H9 (cell line): ENCODE data around the gene HNRNPH1. TPM values are rescaled to one million over a fixed set of nuclear protein-coding genes. Genes with fewer than 3 reads are reported as not detected.

ENCODE experiments used
- DNase-seq: peaks from one replicate; pipeline ENCODE4 v3.0.0-alpha.2; 2017
- H2AFZ ChIP-seq: one replicate; pipeline ENCODE4 v1.6.1; 2013; ENCODE audit warnings: mild to moderate bottlenecking, low read length, control low read depth, moderate library complexity
- H2AK5ac ChIP-seq: 2 replicates; pipeline ENCODE4 v1.6.1; 2013; ENCODE audit warnings: low read length, control low read depth, mixed read lengths; ENCODE audit not compliant: insufficient read length
- H2BK120ac ChIP-seq: one replicate; pipeline ENCODE4 v1.6.1; 2013; ENCODE audit warnings: low read depth, mild to moderate bottlenecking, low read length, control low read depth, inconsistent platforms; ENCODE audit not compliant: poor library complexity, severe bottlenecking
- H2BK12ac ChIP-seq: 2 replicates; pipeline ENCODE4 v1.6.1; 2013; ENCODE audit warnings: low read length, control low read depth, mixed read lengths, low read depth; ENCODE audit not compliant: insufficient read length
- H2BK15ac ChIP-seq: 2 replicates; pipeline ENCODE4 v1.6.1; 2013; ENCODE audit warnings: low read depth, low read length, control low read depth
- H2BK20ac ChIP-seq: one replicate; pipeline ENCODE4 v1.6.1; 2013; ENCODE audit warnings: low read depth, mild to moderate bottlenecking, low read length, control low read depth, inconsistent platforms; ENCODE audit not compliant: poor library complexity, severe bottlenecking
- H2BK5ac ChIP-seq: 2 replicates; pipeline ENCODE4 v1.6.1; 2013; ENCODE audit warnings: low read length, control low read depth, mixed read lengths; ENCODE audit not compliant: insufficient read length
- H3K14ac ChIP-seq: 2 replicates; pipeline ENCODE4 v1.6.1; 2013; ENCODE audit warnings: low read length, control low read depth; ENCODE audit not compliant: insufficient read depth
- H3K18ac ChIP-seq: 2 replicates; pipeline ENCODE4 v1.6.1; 2013; ENCODE audit warnings: low read depth, mild to moderate bottlenecking, mixed read lengths, low read length, control low read depth; ENCODE audit not compliant: insufficient read length
- H3K23ac ChIP-seq: 2 replicates; pipeline ENCODE4 v1.6.1; 2013; ENCODE audit warnings: low read length, control low read depth, mixed read lengths, low read depth; ENCODE audit not compliant: insufficient read length
- H3K23me2 ChIP-seq: 2 replicates; pipeline ENCODE4 v1.6.1; 2013; ENCODE audit warnings: low read depth, mild to moderate bottlenecking, mixed read lengths, low read length, control low read depth; ENCODE audit not compliant: insufficient read length, poor library complexity, severe bottlenecking
- H3K27ac ChIP-seq: 2 replicates; pipeline ENCODE4 v1.5.1; 2013; ENCODE audit warnings: low read length, control low read depth, mixed read lengths, low read depth; ENCODE audit not compliant: insufficient read length
- H3K27me3 ChIP-seq: 2 replicates; pipeline ENCODE4 v1.6.1; 2013; ENCODE audit warnings: low read length, control low read depth, inconsistent platforms; ENCODE audit not compliant: insufficient read depth
- H3K4ac ChIP-seq: 2 replicates; pipeline ENCODE4 v1.6.1; 2013; ENCODE audit warnings: low read depth, mild to moderate bottlenecking, control low read depth, inconsistent platforms, low read length, moderate library complexity
- H3K4me1 ChIP-seq: 2 replicates; pipeline ENCODE4 v1.6.1; 2013; ENCODE audit warnings: low read length, control low read depth, inconsistent platforms; ENCODE audit not compliant: insufficient read depth
- H3K4me2 ChIP-seq: 2 replicates; pipeline ENCODE4 v1.6.1; 2013; ENCODE audit warnings: low read length, control low read depth, mixed read lengths; ENCODE audit not compliant: insufficient read length, insufficient read depth
- H3K56ac ChIP-seq: 2 replicates; pipeline ENCODE4 v1.6.1; 2013; ENCODE audit warnings: low read depth, mild to moderate bottlenecking, mixed read lengths, low read length, control low read depth; ENCODE audit not compliant: insufficient read length
- H3K79me1 ChIP-seq: 2 replicates; pipeline ENCODE4 v1.6.1; 2013; ENCODE audit warnings: low read depth, mild to moderate bottlenecking, moderate library complexity, low read length, control low read depth, inconsistent platforms; ENCODE audit not compliant: insufficient read depth, poor library complexity, severe bottlenecking
- H3K79me2 ChIP-seq: 2 replicates; pipeline ENCODE4 v1.6.1; 2013; ENCODE audit warnings: low read length, control low read depth, inconsistent platforms; ENCODE audit not compliant: insufficient read depth
- H3K9ac ChIP-seq: 2 replicates; pipeline ENCODE4 v1.6.1; 2013; ENCODE audit warnings: low read length, control low read depth, mixed read lengths; ENCODE audit not compliant: insufficient read length; ENCODE audit errors: extremely low read depth
- H3K9me3 ChIP-seq: one replicate; pipeline ENCODE4 v1.6.1; 2013; ENCODE audit warnings: low read depth, low read length, inconsistent platforms; ENCODE audit not compliant: control insufficient read depth
- H3T11ph ChIP-seq: one replicate; pipeline ENCODE4 v1.6.1; 2013; ENCODE audit warnings: mild to moderate bottlenecking, low read length, control low read depth, inconsistent platforms
- H4K20me1 ChIP-seq: one replicate; pipeline ENCODE4 v1.6.1; 2013; ENCODE audit not compliant: control insufficient read depth, insufficient read length, insufficient read depth
- H4K5ac ChIP-seq: 2 replicates; pipeline ENCODE4 v1.6.1; 2013; ENCODE audit warnings: low read depth, mild to moderate bottlenecking, mixed read lengths, low read length, control low read depth; ENCODE audit not compliant: insufficient read length
- H4K8ac ChIP-seq: replicated peaks from 2 replicates; pipeline ENCODE4 v1.6.1; 2013; ENCODE audit warnings: low read length, control low read depth, mixed read lengths, low read depth; ENCODE audit not compliant: insufficient read length
- H4K91ac ChIP-seq: 2 replicates; pipeline ENCODE4 v1.6.1; 2013; ENCODE audit warnings: low read depth, mild to moderate bottlenecking, moderate library complexity, mixed read lengths, low read length, control low read depth; ENCODE audit not compliant: insufficient read length
- H3K27ac Mint-ChIP-seq, 3 experiments: 2 replicates in 2 of 3; 3 replicates in 1 of 3; pipeline ENCODE4 v1.8.0; 2020 to 2021; ENCODE audit warnings: mixed read lengths in 3 of 3, mild to moderate bottlenecking in 1 of 3, moderate library complexity in 1 of 3
- H3K27me3 Mint-ChIP-seq: 2 replicates; pipeline ENCODE4 v1.8.0; 2021; ENCODE audit warnings: low read depth, mild to moderate bottlenecking, moderate library complexity, mixed read lengths
- H3K36me3 Mint-ChIP-seq, 3 experiments: 2 replicates in 2 of 3; 3 replicates in 1 of 3; pipeline ENCODE4 v1.8.0; 2020 to 2021; ENCODE audit warnings: low read depth in 3 of 3, mixed read lengths in 3 of 3; ENCODE audit not compliant: insufficient read depth in 1 of 3
- H3K4me1 Mint-ChIP-seq, 2 experiments: 2 replicates each; pipeline ENCODE4 v1.8.0; 2020; ENCODE audit warnings: mixed read lengths in 2 of 2
- H3K4me3 Mint-ChIP-seq, 2 experiments: 2 replicates in 1 of 2; 3 replicates in 1 of 2; pipeline ENCODE4 v1.8.0; 2020 to 2021; ENCODE audit warnings: mild to moderate bottlenecking in 2 of 2, mixed read lengths in 2 of 2, moderate library complexity in 1 of 2
- H3K9me3 Mint-ChIP-seq, 2 experiments: 2 replicates in 1 of 2; 3 replicates in 1 of 2; pipeline ENCODE4 v1.8.0; 2020; ENCODE audit warnings: mild to moderate bottlenecking in 2 of 2, mixed read lengths in 2 of 2, moderate library complexity in 1 of 2
- CTCF ChIP-seq: fragments of 200-600 bp; sonication (generic); conservative IDR thresholded peaks from 3 replicates; pipeline ENCODE4 v1.8.0; 2021; ENCODE audit warnings: antibody characterized with exemption, mild to moderate bottlenecking
- WGBS: extraction: QIAGEN DNeasy Blood & Tissue Kit; methylation state at CpG from one replicate; pipeline ENCODE4 v1.1.7; 2013; ENCODE audit warnings: missing lambda C conversion rate, low lambda C conversion rate, mixed read lengths; ENCODE audit not compliant: insufficient read length; ENCODE audit errors: extremely low coverage; 5-methylcytosine and 5-hydroxymethylcytosine counted together
- total RNA-seq: library from RNA; stranded (reverse); gene quantifications from 2 replicates; pipeline ENCODE4 v1.2.1, GENCODE V29; 2021

The HNRNPH1 gene
- total RNA-seq, 1 experiment from 2014 or later: 1,066 TPM

GRCh38 chr5:179615203-179615602, 8.3 kb downstream of the HNRNPH1 start:
- no peaks in the 10 kb centered on the region for H4K20me1 ChIP-seq
- H3K79me1 ChIP-seq: peaks cover 10% of the 10 kb centered on the region
- no peak for TF ChIP-seq CTCF
- H3T11ph ChIP-seq: no peak overlapping the region
- H3K18ac ChIP-seq: no peak overlapping the region
- no peak overlapping the region for H2BK5ac ChIP-seq
- no peak overlapping the region for H3K4ac ChIP-seq
- H2BK12ac ChIP-seq: no peak overlapping the region
- H3K4me1 Mint-ChIP-seq: peaks cover 37 to 47% of the 10 kb centered on the region in 2 experiments
- H4K5ac ChIP-seq: no peak overlapping the region
- no peak overlapping the region for H4K8ac ChIP-seq
- no CpG with 5 or more reads among the region's 2 CpGs for WGBS
- no peak overlapping the region for H3K27ac ChIP-seq
- H3K56ac ChIP-seq: no peak overlapping the region
- no peak overlapping the region for H2AK5ac ChIP-seq
- no peak overlapping the region for H3K14ac ChIP-seq
- DNase-seq: no peak
- H3K27ac Mint-ChIP-seq: no peak overlapping the region
- H2BK20ac ChIP-seq: no peak overlapping the region
- no peak overlapping the region for H3K23ac ChIP-seq
- no peak overlapping the region for H3K4me2 ChIP-seq
- no peaks in the 10 kb centered on the region; a peak in 1 of 5 replicates for H3K9me3 Mint-ChIP-seq
- H3K23me2 ChIP-seq: no peaks in the 10 kb centered on the region
- no peak overlapping the region for H2AFZ ChIP-seq
- no peaks in the 10 kb centered on the region for H3K27me3 ChIP-seq
- peaks cover 74 to 96% (median 88%) of the 10 kb centered on the region in 3 experiments for H3K36me3 Mint-ChIP-seq
- no peak overlapping the region for H3K4me3 Mint-ChIP-seq
- no peak overlapping the region for H3K9ac ChIP-seq
- H2BK15ac ChIP-seq: no peak overlapping the region
- H3K79me2 ChIP-seq: peaks cover 3% of the 10 kb centered on the region; the same call in 1 of the 2 replicates
- no peaks in the 10 kb centered on the region for H3K4me1 ChIP-seq
- H2BK120ac ChIP-seq: no peak overlapping the region
- H4K91ac ChIP-seq: no peak overlapping the region
- no peaks in the 10 kb centered on the region for H3K9me3 ChIP-seq
- no peaks in the 10 kb centered on the region for H3K27me3 Mint-ChIP-seq
